CD4-positive, alpha-beta T cell (primary cell): ENCODE results near the gene COX7A2L. TPM values are rescaled to one million over a fixed set of nuclear protein-coding genes. Genes with fewer than 3 reads are reported as not detected.

Source experiments
- ATAC-seq: fragments of 200-7000 bp; cut with Tn5 transposase; one replicate; pipeline ENCODE4 v1.10.0; 2022; ENCODE audit warnings: mild to moderate bottlenecking; ENCODE audit not compliant: poor library complexity
- CTCF ChIA-PET: fragments of 350-600 bp; sonication (Branson Sonifier 250); formaldehyde crosslinking; loops from one replicate; lab custom pipeline; 2021; ENCODE audit warnings: antibody characterized with exemption, inconsistent platforms; lab: Charles Lee
- POLR2A ChIA-PET: fragments of 350-600 bp; sonication (Branson Sonifier 250); formaldehyde crosslinking; loops from one replicate; lab custom pipeline; 2021; ENCODE audit warnings: antibody characterized with exemption, inconsistent platforms; lab: Charles Lee
- DNase-seq, 14 experiments: peaks; one replicate each; pipeline ENCODE4 v3.0.0-alpha.2; 2013 to 2020; ENCODE audit warnings: mixed read lengths in 2 of 14
- H3K27ac ChIP-seq, 2 donors: one replicate each; pipeline versions ENCODE4 v1.5.1 to v1.7.0; 2013; ENCODE audit warnings: low read length in 2 of 2, low read depth in 1 of 2, mild to moderate bottlenecking in 1 of 2
- H3K27me3 ChIP-seq, 2 experiments: 1 replicate in 1 of 2; 2 replicates in 1 of 2; pipeline versions ENCODE4 v1.6.1 to v1.7.0; 2013; ENCODE audit warnings: low read length in 2 of 2, control low read depth in 1 of 2, mild to moderate bottlenecking in 1 of 2, moderate library complexity in 1 of 2; ENCODE audit not compliant: insufficient read depth in 2 of 2, control insufficient read depth in 1 of 2
- H3K36me3 ChIP-seq: one replicate; pipeline ENCODE4 v1.6.1; 2013; ENCODE audit warnings: low read length, control low read depth; ENCODE audit not compliant: insufficient read depth
- H3K4me1 ChIP-seq: one replicate; pipeline ENCODE4 v1.6.1; 2013; ENCODE audit warnings: low read length, control low read depth; ENCODE audit not compliant: insufficient read depth
- H3K4me3 ChIP-seq: one replicate; pipeline ENCODE4 v1.5.1; 2013; ENCODE audit warnings: mild to moderate bottlenecking, low read length, moderate library complexity
- H3K9me3 ChIP-seq, 2 experiments: 1 replicate in 1 of 2; 2 replicates in 1 of 2; pipeline versions ENCODE4 v1.6.1 to v1.7.0; 2013; ENCODE audit warnings: low read length in 2 of 2, mild to moderate bottlenecking in 2 of 2, control low read depth in 1 of 2, moderate library complexity in 1 of 2; ENCODE audit not compliant: control insufficient read depth in 1 of 2, insufficient read depth in 1 of 2
- H3K27ac Mint-ChIP-seq: one replicate; pipeline ENCODE4 v1.8.0; 2020; ENCODE audit warnings: mixed read lengths
- H3K27me3 Mint-ChIP-seq: one replicate; pipeline ENCODE4 v1.8.0; 2021; ENCODE audit warnings: mixed read lengths
- H3K36me3 Mint-ChIP-seq: one replicate; pipeline ENCODE4 v1.8.0; 2021; ENCODE audit warnings: low read depth, mixed read lengths
- H3K4me1 Mint-ChIP-seq: one replicate; pipeline ENCODE4 v1.8.0; 2021; ENCODE audit warnings: low read depth, mixed read lengths
- H3K4me3 Mint-ChIP-seq: one replicate; pipeline ENCODE4 v1.8.0; 2020; ENCODE audit warnings: mild to moderate bottlenecking, mixed read lengths
- H3K9me3 Mint-ChIP-seq: one replicate; pipeline ENCODE4 v1.8.0; 2020; ENCODE audit warnings: mixed read lengths
- CTCF ChIP-seq: fragments of 200-600 bp; IDR thresholded peaks from one replicate; pipeline ENCODE4 v1.8.0; 2022; ENCODE audit warnings: antibody characterized with exemption, mild to moderate bottlenecking
- intact Hi-C, 2 experiments: fragments of 100-400 bp; cut with DNase I in 1 of 2; cut with micrococcal nuclease in 1 of 2; formaldehyde crosslinking; loops; one replicate each; pipeline versions ENCODE4 v1.15.1 to v1.9.0; 2023 to 2025; cut with DNase I, micrococcal nuclease
- total RNA-seq, 174 experiments: library from RNA in 2 of 174; stranded (reverse) in 2 of 174; gene quantifications; one replicate each; pipeline ENCODE4 v1.2.3 and lab custom pipeline; 2021 to 2026

The COX7A2L gene
- total RNA-seq, 2 experiments from 2014 or later = 51.3 to 57.3 TPM

GRCh38 chr2:42328148-42328833, 32.7 kb downstream of the COX7A2L start:
- Mint-ChIP-seq H3K9me3 (no peaks in the 10 kb centered on the region), H3K36me3 (peaks cover 90% of the 10 kb centered on the region), H3K4me3 (no peak overlapping the region), H3K27ac (peak overlapping the region; percentile 54), H3K4me1 (peaks cover 4% of the 10 kb centered on the region), H3K27me3 (no peaks in the 10 kb centered on the region)
- TF ChIP-seq CTCF = peak; percentile 51
- Histone ChIP-seq H3K27me3 (no peaks in the 10 kb centered on the region), H3K4me3 (no peak overlapping the region), H3K4me1 (no peaks in the 10 kb centered on the region), H3K9me3 (no peaks in the 10 kb centered on the region), H3K36me3 (peaks cover 92% of the 10 kb centered on the region), H3K27ac (no peak overlapping the region)
- intact Hi-C loops = loop anchor here (1.0 to 5.0 kb wide), 4 partner anchors 231 to 459 kb away; no protein-coding TSS in a partner anchor
- ChIA-PET POLR2A (interaction anchor here (1.5 kb wide), 1 partner anchor 32 kb away, joined by 4 read pairs; no protein-coding TSS in a partner anchor), CTCF (interaction anchor here (1.2 to 1.4 kb wide), 3 partner anchors 9 to 488 kb away, joined by 3 read pairs; no protein-coding TSS in a partner anchor)
- ATAC-seq (peak; percentile 52), DNase-seq (peak in 3 of 14 experiments; percentile 44 to 56 (median 46))

DNA sequence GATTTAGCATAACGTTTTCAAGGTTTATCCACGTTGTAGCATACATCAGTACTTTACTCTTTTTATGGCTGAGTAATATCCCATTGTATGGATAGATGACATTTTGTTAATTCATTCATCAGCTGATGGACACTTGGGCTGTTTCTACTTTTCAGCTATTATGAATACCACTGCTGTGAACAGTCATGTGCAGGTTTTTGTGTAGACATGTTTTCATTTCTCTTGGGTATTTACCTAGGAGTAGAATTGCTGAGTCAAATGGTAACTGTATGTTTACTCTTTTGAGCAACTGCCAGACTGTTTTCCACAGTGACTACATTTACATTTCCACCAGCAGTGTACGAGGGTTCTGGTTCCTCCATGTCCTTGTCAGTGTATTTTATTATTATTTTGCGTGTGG, 33.9 kb downstream of the COX7A2L start:
- Mint-ChIP-seq H3K9me3 (no peaks in the 10 kb centered on the region), H3K4me1 (peaks cover 8% of the 10 kb centered on the region), H3K27me3 (no peaks in the 10 kb centered on the region), H3K27ac (peak overlapping the region; percentile 35), H3K4me3 (no peak overlapping the region), H3K36me3 (peaks cover 88% of the 10 kb centered on the region)
- no peak for TF ChIP-seq CTCF
- H3K27me3 ChIP-seq = no peaks in the 10 kb centered on the region
- H3K27ac ChIP-seq = no peak overlapping the region
- ATAC-seq (no peak), DNase-seq (no peak)
- ChIA-PET CTCF (no interaction called here), POLR2A (interaction anchor here (1.5 kb wide), 1 partner anchor 33 kb away, joined by 4 read pairs; no protein-coding TSS in a partner anchor)
- H3K4me3 ChIP-seq = no peak overlapping the region
- H3K4me1 ChIP-seq = no peaks in the 10 kb centered on the region
- no peaks in the 10 kb centered on the region for H3K9me3 ChIP-seq
- peaks cover 85% of the 10 kb centered on the region for H3K36me3 ChIP-seq
- intact Hi-C loops = loop anchor here in 1 of 2 experiments (5.0 kb wide), 2 partner anchors 230 to 455 kb away; no protein-coding TSS in a partner anchor

DNA sequence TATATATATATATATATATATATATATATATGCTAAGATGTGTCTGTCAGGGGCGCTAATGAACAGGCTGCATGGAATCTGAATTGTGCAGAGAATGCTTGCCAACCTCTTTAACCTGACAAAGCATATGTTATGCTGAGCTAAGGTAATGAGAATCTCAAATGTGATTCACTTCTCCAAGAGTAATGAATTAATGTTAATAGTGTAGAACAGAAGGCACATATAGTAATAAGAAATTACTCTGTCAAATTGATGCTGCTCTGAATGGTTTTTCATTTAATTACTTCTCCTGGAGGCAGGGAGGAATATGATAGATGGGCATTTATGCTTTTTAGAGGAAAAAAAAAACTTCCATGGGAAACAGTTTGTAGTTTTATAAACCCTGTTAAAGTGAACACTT, 35.4 kb downstream of the COX7A2L start:
- intact Hi-C loops = loop anchor here in 1 of 2 experiments (5.0 kb wide), 2 partner anchors 228 to 453 kb away; no protein-coding TSS in a partner anchor
- no peak overlapping the region for H3K27ac ChIP-seq
- CTCF ChIA-PET = no interaction called here

More for the DNA sequence above, 35.4 kb downstream of the COX7A2L start:
- H3K4me3 Mint-ChIP-seq = no peak overlapping the region
- no peaks in the 10 kb centered on the region for H3K9me3 Mint-ChIP-seq
- H3K4me1 ChIP-seq = peaks cover 5% of the 10 kb centered on the region
- no peaks in the 10 kb centered on the region for H3K9me3 ChIP-seq
- H3K27ac Mint-ChIP-seq = peak overlapping the region; percentile 69
- TF ChIP-seq CTCF = no peak
- ATAC-seq (no peak), DNase-seq (no peak)
- no peak overlapping the region for H3K4me3 ChIP-seq
- POLR2A ChIA-PET = no interaction called here
- H3K27me3 ChIP-seq = no peaks in the 10 kb centered on the region
- peaks cover 88% of the 10 kb centered on the region for H3K36me3 Mint-ChIP-seq
- peaks cover 73% of the 10 kb centered on the region for H3K36me3 ChIP-seq
- H3K4me1 Mint-ChIP-seq = peaks cover 16% of the 10 kb centered on the region
- H3K27me3 Mint-ChIP-seq = no peaks in the 10 kb centered on the region
